ENCODE measurements around the gene PAK1.

PAK1 gene

GRCh38 chr11:77400775-77401449, 73.0 kb downstream of the PAK1 start:
- no peak overlapping the region for H3K27ac ChIP-seq (ENCODE audit: low read depth, low read length)
- no peak overlapping the region for H3K4me3 ChIP-seq (ENCODE audit: insufficient read depth, low read length, poor library complexity, severe bottlenecking)
- no peaks in the 10 kb centered on the region for H3K9me3 ChIP-seq (ENCODE audit: insufficient read depth, low read length)
- H3K27me3 ChIP-seq (ENCODE audit: low read length): no peaks in the 10 kb centered on the region
- H2AFZ ChIP-seq (ENCODE audit: low read depth, low read length, severe bottlenecking): no peak overlapping the region
- H3F3A ChIP-seq (ENCODE audit: insufficient read depth): no peaks in the 10 kb centered on the region
- H3K4me2 ChIP-seq (ENCODE audit: low read depth, low read length, poor library complexity, severe bottlenecking): no peak overlapping the region
- H3K9me2 ChIP-seq (replicated peaks; ENCODE audit: insufficient read depth, low read length): no peaks in the 10 kb centered on the region
- H3K79me2 ChIP-seq (ENCODE audit: insufficient read depth, low read length): no peaks in the 10 kb centered on the region
- H3K36me3 ChIP-seq (ENCODE audit: low read length): no peaks in the 10 kb centered on the region
- no peak overlapping the region for H3K9ac ChIP-seq (ENCODE audit: low read length)
- TF ChIP-seq EZH2phosphoT487 (conservative IDR thresholded peaks at IDR 0.05; ENCODE audit: low read length) (no peak), CTCF (IDR thresholded peaks at IDR 0.05; ENCODE audit: insufficient read depth, low read length, poor library complexity, severe bottlenecking) (no peak)
- H4K20me1 ChIP-seq (ENCODE audit: low read depth, low read length): no peaks in the 10 kb centered on the region; the same call in 1 of the 2 replicates

GRCh38 chr11:77400271-77400670, 73.6 kb downstream of the PAK1 start:
- no peak overlapping the region for H3K4me3 ChIP-seq (ENCODE audit: insufficient read depth, low read length, poor library complexity, severe bottlenecking)
- no peak overlapping the region for H2AFZ ChIP-seq (ENCODE audit: low read depth, low read length, severe bottlenecking)
- H3K4me2 ChIP-seq (ENCODE audit: low read depth, low read length, poor library complexity, severe bottlenecking): no peak overlapping the region
- no peaks in the 10 kb centered on the region for H3F3A ChIP-seq (ENCODE audit: insufficient read depth)
- no peak overlapping the region for H3K9ac ChIP-seq (ENCODE audit: low read length)
- no peaks in the 10 kb centered on the region; the same call in 1 of the 2 replicates for H4K20me1 ChIP-seq (ENCODE audit: low read depth, low read length)
- no peaks in the 10 kb centered on the region for H3K36me3 ChIP-seq (ENCODE audit: low read length)
- TF ChIP-seq CTCF (IDR thresholded peaks at IDR 0.05; ENCODE audit: insufficient read depth, low read length, poor library complexity, severe bottlenecking) (no peak), EZH2phosphoT487 (conservative IDR thresholded peaks at IDR 0.05; ENCODE audit: low read length) (no peak)
- H3K27me3 ChIP-seq (ENCODE audit: low read length): no peaks in the 10 kb centered on the region
- H3K9me3 ChIP-seq (ENCODE audit: insufficient read depth, low read length): no peaks in the 10 kb centered on the region
- H3K9me2 ChIP-seq (replicated peaks; ENCODE audit: insufficient read depth, low read length): no peaks in the 10 kb centered on the region
- H3K27ac ChIP-seq (ENCODE audit: low read depth, low read length): no peak overlapping the region
- H3K79me2 ChIP-seq (ENCODE audit: insufficient read depth, low read length): no peaks in the 10 kb centered on the region

- TF ChIP-seq CTCF (IDR thresholded peaks at IDR 0.05; ENCODE audit: insufficient read depth, low read length, poor library complexity, severe bottlenecking) (no peak), EZH2phosphoT487 (conservative IDR thresholded peaks at IDR 0.05; ENCODE audit: low read length) (no peak)
- Histone ChIP-seq H3F3A (ENCODE audit: insufficient read depth) (no peaks in the 10 kb centered on the region), H3K79me2 (ENCODE audit: insufficient read depth, low read length) (no peaks in the 10 kb centered on the region), H4K20me1 (ENCODE audit: low read depth, low read length) (peaks cover 4% of the 10 kb centered on the region; the same call in 1 of the 2 replicates), H2AFZ (ENCODE audit: low read depth, low read length, severe bottlenecking) (no peak overlapping the region), H3K27ac (ENCODE audit: low read depth, low read length) (no peak overlapping the region), H3K9ac (ENCODE audit: low read length) (no peak overlapping the region), H3K27me3 (ENCODE audit: low read length) (no peaks in the 10 kb centered on the region), H3K9me2 (replicated peaks; ENCODE audit: insufficient read depth, low read length) (no peaks in the 10 kb centered on the region), H3K4me2 (ENCODE audit: low read depth, low read length, poor library complexity, severe bottlenecking) (no peak overlapping the region), H3K36me3 (ENCODE audit: low read length) (no peaks in the 10 kb centered on the region), H3K9me3 (ENCODE audit: insufficient read depth, low read length) (no peaks in the 10 kb centered on the region), H3K4me3 (ENCODE audit: insufficient read depth, low read length, poor library complexity, severe bottlenecking) (no peak overlapping the region)
These were observed 76.3 kb downstream of the PAK1 start for GRCh38 chr11:77397631-77398030.

Measured in SU-DHL-6 (cell line).